NCI-H446 (cell line): Measurements from ENCODE around the gene WHRN.

Experiments used
- DNase-seq, 2 experiments: peaks; one replicate each; lab custom pipeline; 2025; lab: John Stamatoyannopoulos, UW

The WHRN gene

DNA sequence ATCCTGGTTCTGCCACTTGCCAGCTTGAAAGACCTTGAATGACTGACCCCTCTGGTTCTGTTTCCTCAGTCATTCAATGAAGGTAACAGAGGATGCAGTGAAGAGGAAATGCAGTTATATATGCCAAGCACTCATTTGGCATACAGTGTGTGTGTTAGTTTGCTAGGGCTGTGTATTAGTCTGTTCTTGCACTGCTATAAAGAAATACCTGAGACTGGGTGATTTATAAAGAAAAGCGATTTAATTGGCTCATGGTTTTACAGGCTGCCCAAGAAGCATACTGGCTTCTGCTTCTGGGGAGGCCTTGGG lies 8.6 kb upstream of the WHRN start:
- no peak for DNase-seq

DNA sequence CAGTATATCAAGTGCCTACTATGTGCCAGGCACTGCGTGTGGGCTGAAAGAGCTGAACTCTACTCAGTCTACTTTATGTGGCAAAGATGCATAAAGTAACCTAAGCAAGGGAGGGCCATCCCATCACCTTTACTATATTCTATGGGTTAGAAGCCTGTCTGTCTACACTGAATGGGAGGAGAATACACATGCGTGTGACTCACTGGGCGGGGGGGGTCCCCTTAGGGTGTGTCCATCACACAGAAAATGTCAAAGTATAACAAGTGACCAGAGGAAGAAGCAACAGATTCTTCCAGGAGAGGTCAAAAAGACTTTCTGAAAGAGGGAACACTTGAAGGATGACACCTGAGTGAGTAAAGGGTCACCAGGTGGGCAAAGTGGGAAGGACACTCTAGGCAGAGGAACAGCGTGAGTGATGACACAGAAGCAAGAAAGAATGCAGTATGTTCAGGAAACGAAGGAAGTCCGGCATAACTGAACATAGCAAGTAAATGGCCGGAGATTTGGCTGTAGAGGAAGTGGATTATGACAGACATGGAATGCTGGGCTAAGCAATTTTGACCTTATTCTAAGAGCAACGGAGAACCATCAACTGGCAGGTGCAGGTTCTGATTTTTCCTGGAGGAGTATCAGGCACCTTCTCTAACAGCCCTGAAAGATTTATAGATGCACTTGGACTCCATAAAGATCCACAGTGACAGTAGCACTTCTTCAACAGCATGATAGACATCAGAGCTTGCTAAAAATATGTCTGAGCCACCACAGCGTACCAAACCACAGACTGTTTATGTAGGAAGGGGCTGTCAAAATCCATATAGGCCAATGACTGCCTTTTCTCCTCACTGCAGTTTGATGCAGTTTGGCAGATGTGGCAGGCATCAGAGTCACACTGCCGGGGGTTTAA lies 8.0 kb upstream of the WHRN start:
- DNase-seq = no peak

DNA sequence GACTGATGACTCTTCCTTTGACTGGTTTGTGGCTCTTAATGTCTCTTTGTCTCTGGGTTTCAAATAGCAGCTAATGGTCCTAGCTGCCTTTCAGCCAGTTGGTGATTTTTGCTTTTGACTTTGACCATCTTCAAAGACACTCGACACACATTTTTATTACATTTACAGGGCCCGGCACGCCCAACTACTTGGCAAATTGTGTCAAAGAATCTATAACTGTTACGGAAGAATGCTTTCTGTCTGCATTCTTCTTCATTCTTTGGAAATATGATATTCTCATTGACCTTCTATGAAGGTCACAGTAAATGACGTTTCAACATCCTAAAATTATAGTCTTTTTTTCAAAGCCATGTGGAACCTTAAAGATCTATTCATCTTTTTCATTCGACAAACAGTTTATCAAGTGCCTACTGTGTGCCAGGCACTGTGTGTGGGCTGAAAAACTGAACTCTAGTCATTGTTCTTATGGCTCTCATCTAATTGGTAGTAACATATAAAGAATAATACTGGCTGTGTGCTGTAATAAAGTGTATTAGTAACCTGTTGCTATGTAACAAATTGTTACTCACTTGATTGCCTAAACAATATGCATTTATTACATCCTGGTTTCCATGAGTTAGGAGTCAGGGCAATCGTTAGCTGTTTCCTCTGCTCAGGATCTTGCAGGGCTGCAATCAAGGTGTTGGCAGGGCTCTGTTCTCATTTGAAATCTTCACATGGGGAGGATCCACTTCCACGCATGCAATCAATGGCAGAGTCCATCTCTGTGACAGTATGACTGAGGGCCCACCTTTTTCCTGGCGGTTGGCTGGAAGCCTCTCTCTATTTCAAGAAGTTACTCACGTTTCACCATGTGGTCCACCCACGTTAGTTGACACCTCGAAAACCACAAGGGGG lies 7.0 kb upstream of the WHRN start:
- DNase-seq = no peak

DNA sequence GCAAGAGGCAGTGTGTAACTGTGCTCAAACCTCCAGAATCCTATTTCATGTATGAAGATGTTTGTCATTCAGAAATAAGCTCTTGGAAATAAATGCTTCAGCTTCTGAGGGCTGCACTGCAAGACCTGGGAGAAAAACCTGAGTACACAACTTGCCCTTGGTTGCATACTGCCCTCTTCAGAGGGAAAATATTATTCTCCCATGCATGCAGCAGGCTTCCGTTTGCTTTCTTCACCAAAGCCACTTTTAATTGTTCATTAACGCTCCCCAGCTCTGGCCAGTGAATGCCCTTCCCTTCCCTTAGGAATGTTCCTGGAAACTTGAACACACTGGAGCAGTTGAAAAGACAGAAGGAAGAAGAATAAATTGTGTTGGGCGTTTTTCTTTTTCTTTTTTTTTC lies 2.5 kb upstream of the WHRN start:
- DNase-seq = no peak

DNA sequence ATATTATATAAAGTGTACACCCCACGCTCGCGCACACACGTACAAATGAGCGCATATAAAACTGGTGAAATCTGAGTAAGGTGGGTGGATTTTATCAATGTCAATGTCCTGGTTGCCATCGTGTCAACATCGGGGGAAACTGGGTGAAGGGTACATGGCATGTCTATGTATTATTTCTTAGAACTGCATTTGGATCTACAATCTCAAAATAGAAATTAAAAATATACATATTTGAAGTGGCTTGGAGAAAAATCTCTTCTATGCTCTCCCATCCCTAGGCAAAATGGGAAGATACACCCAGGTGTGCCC lies 763 bp upstream of the WHRN start:
- DNase-seq = no peak

DNA sequence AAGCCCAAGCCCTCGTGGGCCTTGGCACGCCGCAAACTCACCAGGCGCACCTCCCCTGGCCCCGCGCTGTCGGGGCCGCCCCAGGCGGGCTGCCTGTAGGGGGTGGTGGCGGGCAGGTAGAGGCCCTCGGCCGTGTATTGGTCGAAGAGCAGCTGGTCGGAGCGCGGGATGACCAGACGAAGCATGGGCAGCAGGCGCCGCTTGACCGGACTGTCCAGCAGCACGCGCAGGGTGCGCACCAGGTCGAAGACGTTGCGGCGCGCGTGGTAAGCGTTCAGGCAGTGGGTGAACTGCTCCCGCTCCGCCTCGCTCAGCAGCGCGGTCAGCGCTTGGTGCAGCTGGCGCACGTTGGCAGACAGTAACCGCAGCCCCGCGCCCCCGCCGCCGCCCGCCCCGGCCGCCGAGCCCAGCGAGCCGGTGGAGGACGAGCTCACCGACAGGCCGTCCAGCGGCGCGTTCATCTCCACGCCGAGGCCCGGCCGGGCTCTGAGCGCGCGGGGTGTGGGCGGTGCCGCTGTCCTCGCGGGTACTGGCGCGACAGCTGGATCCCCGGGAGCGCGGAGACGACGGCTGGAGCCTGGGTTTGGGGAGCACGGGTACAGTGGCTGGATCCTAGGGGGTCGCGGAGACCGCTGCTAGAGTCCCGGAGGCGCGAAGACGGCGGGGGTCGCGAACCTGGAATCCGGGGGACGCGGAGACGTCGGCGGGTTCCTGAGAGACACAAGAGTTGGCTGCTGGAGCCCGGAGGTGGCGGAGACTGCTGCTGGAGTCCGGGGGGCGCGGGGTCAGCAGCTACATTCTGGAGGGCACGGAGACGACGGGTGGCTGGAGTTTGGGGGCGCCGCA lies 709 bp downstream of the WHRN start:
- DNase-seq = no peak

DNA sequence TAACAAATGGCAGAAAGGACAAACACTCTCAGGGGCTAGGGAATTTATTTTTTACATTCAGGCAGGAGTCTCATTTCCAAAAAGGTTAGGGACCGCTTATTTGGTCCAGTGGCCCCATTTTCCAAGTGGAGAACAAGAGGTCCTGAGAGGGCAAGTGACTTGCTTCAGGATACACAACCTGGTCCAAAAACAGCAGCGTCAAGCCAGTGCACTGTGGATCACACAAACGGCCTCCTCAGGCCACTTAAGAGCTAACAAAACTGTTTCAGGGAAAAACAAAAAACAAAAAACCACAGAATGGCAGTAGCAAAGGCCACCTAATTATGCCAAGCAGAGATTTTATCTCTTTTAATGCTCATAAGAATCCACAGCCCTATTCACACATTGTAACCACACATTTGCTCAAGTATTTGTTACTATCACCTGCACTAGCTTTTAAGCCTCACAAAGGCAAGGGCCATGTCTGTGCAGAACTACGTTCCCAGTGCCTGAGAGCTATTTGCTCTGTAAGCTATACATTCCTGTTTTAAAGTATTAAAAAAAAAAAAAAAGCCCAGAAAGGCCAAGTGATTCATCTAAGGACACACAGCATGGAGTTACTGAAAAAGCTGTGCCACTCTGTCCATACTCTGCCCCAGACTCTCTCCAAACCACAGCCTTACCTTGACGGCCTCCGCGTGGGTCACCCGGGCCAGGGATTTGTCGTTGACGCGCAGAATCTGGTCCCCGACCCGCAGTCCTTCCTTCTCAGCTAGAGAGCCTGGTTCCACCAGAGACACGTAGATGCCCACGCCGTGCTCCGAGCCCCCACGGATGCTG lies 1.5 kb downstream of the WHRN start:
- no peak for DNase-seq

DNA sequence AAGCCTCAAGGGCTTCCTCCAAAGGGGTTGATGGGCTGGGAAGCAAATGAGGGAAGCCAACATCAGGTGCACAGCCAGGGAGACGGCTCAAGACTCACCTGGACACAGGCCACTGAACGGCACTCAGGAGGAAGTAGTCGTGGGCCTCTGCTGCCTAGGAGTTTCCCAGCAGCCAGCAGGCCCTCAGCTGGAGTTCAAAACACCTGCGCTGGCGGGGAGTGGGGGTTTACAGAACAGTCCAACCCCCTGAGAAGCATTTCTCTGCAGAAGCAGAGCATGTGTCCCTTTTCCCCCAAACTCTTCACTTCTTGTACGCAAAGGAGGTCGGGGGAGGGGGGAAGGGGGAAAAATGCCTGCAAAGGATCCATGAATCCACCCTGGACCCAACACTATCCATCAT lies 2.3 kb downstream of the WHRN start:
- no peak for DNase-seq

DNA sequence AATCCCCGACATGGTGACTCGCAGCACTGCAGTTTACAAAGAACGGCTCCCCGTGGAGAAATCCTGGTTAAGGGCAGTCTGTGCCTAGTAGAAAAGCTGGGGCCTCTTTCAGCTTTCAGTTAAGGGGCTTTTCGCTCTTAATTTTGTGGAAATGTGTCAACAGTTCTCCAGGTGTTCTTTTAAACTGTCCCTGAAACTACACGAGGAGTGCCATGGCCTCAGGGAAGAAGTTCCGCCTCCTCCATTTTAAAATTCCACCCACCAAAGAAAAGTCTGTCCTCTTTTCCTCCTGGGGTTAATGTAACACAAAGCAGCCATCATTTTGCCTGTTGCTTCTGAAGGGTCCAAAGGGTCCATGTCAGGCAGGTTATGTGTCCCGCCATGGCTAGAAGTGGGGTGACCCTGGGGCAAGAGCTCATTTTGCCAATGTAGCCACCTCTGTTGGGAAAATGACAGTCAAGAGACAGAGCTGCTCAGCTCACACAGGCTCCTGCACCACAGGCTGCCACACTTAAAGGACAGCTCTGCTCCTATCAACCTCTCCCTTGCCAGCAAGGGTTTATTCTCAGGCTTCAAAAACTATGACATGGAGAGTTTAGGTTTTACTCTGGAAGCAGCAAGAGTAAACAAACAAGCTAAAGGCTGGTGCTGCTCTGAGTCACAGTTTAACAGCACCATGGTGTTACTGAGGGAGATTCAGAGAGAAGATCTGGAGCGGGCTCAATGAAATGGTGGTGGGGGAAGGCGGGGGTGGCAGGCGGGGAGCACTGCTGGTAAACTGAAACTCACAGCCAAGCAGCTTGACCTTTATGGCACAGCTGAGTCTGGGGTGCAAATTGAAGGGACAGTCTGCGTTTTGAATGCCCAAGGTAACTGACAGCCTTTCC lies 3.2 kb downstream of the WHRN start:
- no peak for DNase-seq

DNA sequence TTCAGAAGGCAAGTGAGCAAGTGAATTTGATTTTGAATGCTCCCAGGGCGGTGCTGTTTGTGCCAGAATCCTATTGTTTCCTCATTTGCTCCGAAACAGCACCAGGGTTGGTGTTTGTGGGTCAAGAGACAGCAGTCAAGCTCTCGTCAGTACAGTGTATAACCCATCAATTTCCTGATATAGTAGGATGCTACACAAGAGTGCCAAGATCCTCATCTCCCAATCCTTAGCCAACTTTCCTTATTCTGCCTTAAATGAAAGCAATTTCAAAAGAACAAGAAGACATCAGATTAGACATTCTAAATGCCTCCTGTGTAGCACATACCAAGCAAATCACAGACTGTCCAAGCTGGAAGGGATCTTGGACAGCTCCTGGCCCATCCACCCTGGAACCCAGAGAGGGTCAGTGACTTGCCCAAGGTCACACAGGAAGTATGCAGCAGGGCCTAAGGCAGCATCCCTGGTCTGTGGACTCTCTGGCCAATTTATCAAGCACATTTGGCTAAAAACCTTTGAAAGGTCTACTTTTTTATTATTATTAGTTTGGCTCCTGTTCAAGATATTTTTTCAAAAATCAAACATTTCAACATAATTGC lies 4.5 kb downstream of the WHRN start:
- no peak for DNase-seq

DNA sequence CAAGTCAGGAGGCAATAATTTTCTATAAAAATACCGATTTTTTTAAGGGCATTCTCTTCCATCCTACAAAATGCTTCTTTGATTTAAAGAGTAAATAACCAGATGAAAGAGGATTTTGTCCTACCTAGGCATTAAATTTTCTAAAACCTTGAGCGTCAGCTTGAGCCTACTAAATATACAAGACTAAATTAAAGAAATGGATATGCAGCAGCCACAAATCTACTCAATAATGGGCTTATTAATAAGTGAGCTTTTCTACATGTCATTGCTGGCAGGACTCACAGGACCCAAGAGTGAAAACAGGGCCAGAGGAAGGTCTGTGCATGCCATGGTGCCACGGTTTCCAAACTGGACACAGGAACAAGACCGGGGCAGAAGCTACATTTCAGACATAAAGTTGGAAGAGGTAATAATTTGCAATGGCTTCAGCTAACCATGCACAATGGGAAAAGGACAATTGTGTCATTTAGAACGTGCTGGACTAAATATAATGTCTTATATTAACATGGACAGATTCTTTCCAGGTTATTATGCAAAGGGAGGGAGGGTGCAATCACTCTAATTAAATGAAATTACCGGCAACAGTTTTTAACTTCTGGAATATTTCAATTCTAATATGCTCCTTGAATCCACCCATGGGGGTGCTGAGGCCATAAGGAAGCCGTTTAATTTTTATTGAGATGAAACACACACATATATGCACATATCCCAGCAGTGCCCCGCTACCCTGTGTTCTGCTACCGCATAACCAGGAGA lies 5.2 kb downstream of the WHRN start:
- no peak for DNase-seq

DNA sequence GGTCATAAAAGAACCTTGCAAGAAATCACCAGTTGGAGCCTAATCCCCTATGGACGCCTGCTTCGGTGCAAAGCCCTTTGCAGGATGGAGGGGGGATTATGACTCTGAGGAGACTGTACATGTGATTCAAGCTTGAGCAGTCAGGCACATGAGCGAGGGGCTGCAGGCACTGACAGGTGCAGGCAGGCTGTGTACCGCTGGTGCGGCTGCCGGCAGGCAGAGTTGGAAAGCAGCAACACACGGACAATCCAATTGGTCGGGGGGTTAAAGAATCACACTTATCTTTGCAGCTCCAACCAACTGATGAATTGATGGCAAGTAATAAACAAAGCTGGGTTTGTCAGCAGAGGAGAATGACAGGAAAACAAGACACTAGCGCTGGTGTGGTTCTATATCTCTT lies 5.7 kb downstream of the WHRN start:
- DNase-seq = no peak

DNA sequence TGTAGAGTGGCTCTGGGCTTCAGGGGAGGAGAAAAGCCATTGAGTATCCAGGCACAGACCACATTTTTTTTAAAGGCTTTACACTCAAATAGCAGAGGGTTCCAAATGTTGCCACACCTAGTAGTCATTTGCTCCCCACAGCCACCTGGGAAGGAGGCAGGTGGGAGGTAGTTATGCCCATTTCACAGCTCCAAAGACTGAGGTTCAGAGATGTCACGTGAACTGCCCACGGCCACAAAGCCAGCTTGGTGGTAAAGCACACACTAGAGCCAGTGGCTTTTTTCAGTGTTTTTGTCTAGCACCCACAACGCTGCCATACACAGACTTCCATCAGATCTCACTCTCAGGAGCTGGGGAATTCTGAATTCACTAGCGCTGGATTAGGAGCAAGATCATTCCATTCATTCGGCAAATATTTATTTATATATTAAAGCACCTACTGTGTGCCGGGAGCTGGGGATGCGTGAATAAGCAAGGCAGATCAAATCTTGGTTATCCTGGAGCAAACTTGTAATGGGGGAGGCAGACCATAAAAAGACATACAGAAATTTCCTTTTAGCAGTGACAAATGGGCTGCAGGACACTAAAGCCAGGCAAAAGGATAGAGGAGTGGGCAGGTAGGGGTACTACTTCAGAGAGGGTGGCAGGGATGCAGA lies 7.4 kb downstream of the WHRN start:
- DNase-seq = no peak

DNA sequence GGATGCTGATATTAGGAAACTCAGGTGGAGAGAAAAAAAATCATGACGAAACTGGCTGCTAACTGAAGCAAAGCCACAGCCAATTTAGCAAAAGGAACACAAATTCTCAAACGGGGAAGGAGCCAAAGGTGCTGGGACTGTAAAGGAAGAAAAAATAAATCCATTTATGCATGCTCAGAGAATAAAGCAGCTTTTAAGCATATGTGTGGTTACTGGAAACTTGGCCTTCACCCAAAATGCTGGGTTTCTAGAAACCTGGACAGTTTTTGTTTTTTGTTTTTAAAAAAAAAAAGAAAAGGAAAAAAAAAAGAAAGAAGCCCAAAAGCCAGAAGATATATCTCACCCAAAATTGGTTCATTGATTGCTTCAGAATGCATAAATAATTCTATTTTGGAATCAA lies 8.0 kb downstream of the WHRN start:
- DNase-seq = no peak

DNA sequence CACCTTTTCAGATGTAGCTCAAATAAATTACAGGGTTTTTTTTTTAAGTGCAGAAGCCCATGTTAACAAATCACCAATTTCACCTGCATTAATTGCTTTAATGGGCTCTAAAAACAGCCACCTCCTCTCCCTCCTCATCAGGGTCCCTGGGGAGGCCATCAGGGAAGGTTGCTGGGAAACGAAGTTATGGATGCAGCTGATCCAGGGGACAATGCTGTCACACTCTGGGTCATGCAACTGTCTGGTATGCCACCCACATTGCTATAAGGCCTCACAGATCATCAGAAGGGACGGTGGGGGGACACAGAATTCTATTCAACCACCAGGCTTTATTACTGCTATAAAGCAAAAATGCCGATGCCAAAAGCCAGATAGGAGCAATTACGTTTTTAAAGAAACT lies 9.3 kb downstream of the WHRN start:
- no peak for DNase-seq

DNA sequence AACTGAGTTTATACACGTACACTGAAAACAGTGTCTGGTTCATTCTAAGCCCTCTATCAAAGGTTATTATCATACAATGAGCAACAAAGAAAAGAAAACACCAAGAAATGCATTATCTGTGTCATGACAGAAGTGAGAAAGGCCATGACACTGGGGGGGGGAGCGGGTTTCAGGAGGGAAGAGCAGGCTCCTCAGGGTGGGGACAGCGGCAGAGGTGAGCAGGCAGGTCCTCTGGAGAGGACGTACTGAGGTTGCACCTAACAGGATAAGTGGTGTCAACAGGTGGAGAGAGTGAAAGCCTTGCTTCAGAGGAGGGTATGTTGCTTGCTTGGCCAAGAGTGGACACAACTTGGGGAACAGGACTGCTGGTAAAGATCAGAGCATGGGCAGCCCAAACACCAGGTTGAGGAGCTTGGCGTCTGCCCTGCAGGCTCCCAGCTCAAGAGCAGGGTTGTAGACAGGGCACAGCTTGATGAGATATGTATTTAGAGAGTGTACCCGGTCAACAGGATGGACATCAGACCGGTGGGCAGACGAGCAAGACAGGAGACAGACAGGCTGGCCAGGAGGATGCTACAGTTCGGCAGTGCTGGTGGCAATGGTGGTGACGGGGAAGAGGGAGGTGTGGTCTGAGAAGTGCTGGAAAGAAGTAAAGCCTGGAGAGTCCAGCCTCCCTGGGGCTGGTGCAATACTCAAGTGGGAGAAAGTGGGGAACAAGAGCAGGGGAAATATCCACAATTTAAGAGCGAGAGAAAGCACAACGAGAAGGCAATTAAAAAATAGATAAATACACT lies 10.3 kb downstream of the WHRN start:
- no peak for DNase-seq

DNA sequence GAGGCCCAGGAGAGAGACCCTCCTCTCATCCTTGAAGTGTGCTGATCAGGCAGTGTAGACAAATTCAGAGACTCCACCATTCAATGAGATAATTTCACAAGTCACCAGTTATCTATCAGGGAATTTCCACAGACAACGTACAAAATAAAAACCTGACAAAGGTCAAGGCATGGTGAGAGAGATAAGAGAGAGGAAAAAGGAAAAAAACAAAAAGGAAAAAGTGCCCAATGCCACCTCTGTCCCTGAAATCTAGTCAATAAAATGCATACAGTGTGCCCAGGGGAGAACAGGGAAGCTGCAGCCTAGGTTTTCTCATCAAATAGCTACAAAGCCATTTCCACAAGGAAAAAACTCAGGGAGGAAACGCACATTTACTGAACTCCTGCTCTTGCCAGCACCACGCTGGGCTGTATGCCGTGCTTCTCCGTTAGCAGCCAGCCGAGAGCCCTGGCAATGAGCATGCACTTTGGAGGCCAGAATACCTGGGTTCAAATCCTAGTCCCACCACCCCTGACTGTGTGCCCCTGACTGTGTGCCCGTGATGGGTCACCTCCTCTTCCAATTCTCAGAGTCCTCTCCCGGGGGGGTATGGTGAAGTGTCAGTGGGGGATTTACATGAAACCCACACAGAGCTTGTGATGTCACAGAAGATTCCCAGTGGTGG lies 11.6 kb downstream of the WHRN start:
- no peak for DNase-seq

DNA sequence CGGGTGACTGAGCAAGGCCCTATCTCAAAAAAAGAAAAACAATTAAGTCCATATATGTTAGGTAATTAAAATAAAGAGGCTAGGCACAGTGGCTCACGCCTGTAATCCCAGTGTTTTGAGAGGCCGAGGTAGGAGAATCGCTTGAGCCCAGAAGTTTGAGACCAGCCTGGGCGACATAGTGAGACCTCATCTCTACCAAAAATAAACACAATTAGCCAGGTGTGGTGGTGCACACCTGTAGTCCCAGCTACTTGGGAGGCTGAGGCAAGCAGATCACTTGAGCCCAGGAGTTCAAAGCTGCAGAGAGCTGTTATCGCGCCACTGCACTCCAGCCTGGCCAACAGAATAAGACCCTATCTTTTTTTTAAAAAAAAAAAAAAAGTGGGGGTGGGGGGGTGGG lies 12.3 kb downstream of the WHRN start:
- DNase-seq = no peak
